ENCODE results near the gene ICAM5.

DNA sequence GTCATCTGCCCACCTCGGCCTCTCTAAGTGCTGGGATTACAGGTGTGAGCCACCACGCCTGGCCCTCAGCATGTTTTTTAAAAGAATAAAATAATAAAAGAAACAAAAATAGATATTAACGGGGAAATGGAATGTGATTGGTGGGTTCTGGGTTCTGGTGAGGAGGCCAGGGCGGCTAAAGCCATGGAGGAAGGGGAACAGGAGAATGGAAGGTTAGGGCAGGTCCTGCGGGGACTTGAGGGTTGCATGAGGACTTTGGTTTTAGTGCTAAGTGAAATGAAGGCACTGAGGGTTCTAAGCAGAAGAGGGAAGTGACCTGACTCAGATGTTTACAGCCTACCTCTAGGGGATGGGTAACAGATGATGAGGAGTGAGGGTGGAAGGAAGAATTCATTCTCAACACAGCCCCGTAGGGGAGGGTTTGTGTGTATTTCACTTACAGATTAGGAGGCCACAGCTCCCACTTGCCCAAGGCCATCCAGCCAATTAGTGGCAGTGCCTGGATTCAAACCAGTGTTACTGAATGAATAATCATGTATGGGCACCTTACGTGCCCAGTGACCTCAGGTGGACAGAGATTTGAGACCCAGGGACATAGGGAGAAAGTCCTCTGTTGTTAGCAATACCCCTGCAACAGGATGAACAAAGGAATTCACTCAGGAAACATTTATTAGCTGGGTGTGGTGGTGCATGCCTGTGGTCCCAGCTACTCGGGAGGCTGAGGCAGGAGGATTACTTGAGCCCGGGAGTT, 44.4 kb upstream of the ICAM5 start:
- TF ChIP-seq EZH2 (IDR thresholded peaks at IDR 0.05; ENCODE audit: borderline replicate concordance) (no peak), CTCF (IDR thresholded peaks at IDR 0.05; ENCODE audit: poor library complexity) (no peak), EZH2phosphoT487 (IDR thresholded peaks at IDR 0.05; ENCODE audit: low read depth, severe bottlenecking, unreplicated experiment) (no peak)
